ENCODE results near the gene RASSF1. TPM values are rescaled to one million over a fixed set of nuclear protein-coding genes. Genes with fewer than 3 reads are reported as not detected.

RASSF1 gene
- total RNA-seq, 2 experiments from 2014 or later = 68.0 to 71.2 TPM

GRCh38 chr3:50292159-50293078 is 48.2 kb downstream of the RASSF1 start, which contains the start of gene IFRD2:
TSS of gene IFRD2 (minus strand) at chr3:50292429. CDS start at chr3:50292274, 155 bp downstream.
- peak within 1 kb of the TSS; percentile 95 for H3K4me3 ChIP-seq (ENCODE audit: low read length)
- peak; percentile 90 to 98 (median 95) for DNase-seq
- H3K27ac ChIP-seq (ENCODE audit: low read depth in 1 of 2, low read length in 2 of 2) = peak within 1 kb of the TSS; percentile 48 to 60
- H3K4me3 Mint-ChIP-seq = peak within 1 kb of the TSS; percentile 95
- H3K36me3 Mint-ChIP-seq (ENCODE audit: low read depth) = peaks cover 29% of the 10 kb centered on the region
- H3K27me3 Mint-ChIP-seq = no peaks in the 10 kb centered on the region
- H3K36me3 ChIP-seq (ENCODE audit: insufficient read depth, low read length) = peaks cover 32% of the 10 kb centered on the region
- ChIA-PET POLR2A (interaction anchor here (0.6 to 3.3 kb wide), 19 partner anchors 25 to 1690 kb away, joined by 3 to 28 read pairs (median 4); partner anchors contain the start of genes CYB561D2, GNAI2, NPRL2 and RASSF1), CTCF (interaction anchor here (1.0 to 2.4 kb wide), 6 partner anchors 16 to 55 kb away, joined by 3 to 9 read pairs (median 4); no protein-coding TSS in a partner anchor)
- intact Hi-C loops (cut with DNase I, micrococcal nuclease) = loop anchor here in 1 of 2 experiments (2.0 to 5.0 kb wide), 2 partner anchors 58 to 350 kb away; partner anchors contain the start of genes CYB561D2, NPRL2 and RBM6
- peak within 1 kb of the TSS; percentile 93 for H3K27ac Mint-ChIP-seq
- H3K9me3 ChIP-seq (ENCODE audit: control insufficient read depth in 1 of 2, insufficient read depth in 1 of 2, low read length in 2 of 2) = no peaks in the 10 kb centered on the region
- no peaks in the 10 kb centered on the region for H3K9me3 Mint-ChIP-seq
- H3K27me3 ChIP-seq (ENCODE audit: control insufficient read depth in 1 of 2, insufficient read depth in 2 of 2, low read length in 2 of 2) = no peaks in the 10 kb centered on the region
- H3K4me1 ChIP-seq (ENCODE audit: insufficient read depth, low read length) = peaks cover 25% of the 10 kb centered on the region
- peaks cover 20% of the 10 kb centered on the region for H3K4me1 Mint-ChIP-seq (ENCODE audit: low read depth)
- ATAC-seq (ENCODE audit: poor library complexity) = peak; percentile 98
- no peak for TF ChIP-seq CTCF (IDR thresholded peaks at IDR 0.05)

GRCh38 chr3:50290161-50290641 is 50.4 kb downstream of the RASSF1 start:
- intact Hi-C loops (cut with DNase I, micrococcal nuclease) = loop anchor here in 1 of 2 experiments (5.0 kb wide), 1 partner anchor 348 kb away; the partner anchor contains the start of gene RBM6
- Mint-ChIP-seq H3K9me3 (no peaks in the 10 kb centered on the region), H3K4me1 (ENCODE audit: low read depth) (peaks cover 20% of the 10 kb centered on the region), H3K36me3 (ENCODE audit: low read depth) (peaks cover 32% of the 10 kb centered on the region), H3K27ac (no peak overlapping the region), H3K4me3 (peak overlapping the region; percentile 48), H3K27me3 (no peaks in the 10 kb centered on the region)
- CTCF ChIA-PET = no interaction called here
- Histone ChIP-seq H3K36me3 (ENCODE audit: insufficient read depth, low read length) (peaks cover 36% of the 10 kb centered on the region), H3K27ac (ENCODE audit: low read depth in 1 of 2, low read length in 2 of 2) (no peak overlapping the region), H3K4me1 (ENCODE audit: insufficient read depth, low read length) (peaks cover 24% of the 10 kb centered on the region), H3K27me3 (ENCODE audit: control insufficient read depth in 1 of 2, insufficient read depth in 2 of 2, low read length in 2 of 2) (no peaks in the 10 kb centered on the region), H3K4me3 (ENCODE audit: low read length) (no peak overlapping the region), H3K9me3 (ENCODE audit: control insufficient read depth in 1 of 2, insufficient read depth in 1 of 2, low read length in 2 of 2) (no peaks in the 10 kb centered on the region)
- no peak for TF ChIP-seq CTCF (IDR thresholded peaks at IDR 0.05)
- peak in 1 of 14 experiments; percentile 38 for DNase-seq
- no peak for ATAC-seq (ENCODE audit: poor library complexity)
- POLR2A ChIA-PET = no interaction called here

GRCh38 chr3:50289130-50289529 is 51.5 kb downstream of the RASSF1 start:
- H3K9me3 ChIP-seq (ENCODE audit: control insufficient read depth in 1 of 2, insufficient read depth in 1 of 2, low read length in 2 of 2) = no peaks in the 10 kb centered on the region
- peaks cover 24% of the 10 kb centered on the region for H3K4me1 ChIP-seq (ENCODE audit: insufficient read depth, low read length)
- H3K36me3 ChIP-seq (ENCODE audit: insufficient read depth, low read length) = peaks cover 36% of the 10 kb centered on the region
- Mint-ChIP-seq H3K4me3 (peak overlapping the region; percentile 48), H3K27me3 (no peaks in the 10 kb centered on the region), H3K27ac (no peak overlapping the region), H3K4me1 (ENCODE audit: low read depth) (peaks cover 20% of the 10 kb centered on the region), H3K9me3 (no peaks in the 10 kb centered on the region), H3K36me3 (ENCODE audit: low read depth) (peaks cover 32% of the 10 kb centered on the region)
- H3K27ac ChIP-seq (ENCODE audit: low read depth in 1 of 2, low read length in 2 of 2) = no peak overlapping the region
- intact Hi-C loops (cut with DNase I, micrococcal nuclease) = no loop called here
- DNase-seq = peak in 1 of 14 experiments; percentile 16
- no peak for ATAC-seq (ENCODE audit: poor library complexity)
- no peaks in the 10 kb centered on the region for H3K27me3 ChIP-seq (ENCODE audit: control insufficient read depth in 1 of 2, insufficient read depth in 2 of 2, low read length in 2 of 2)
- ChIA-PET POLR2A (interaction anchor here (1.6 kb wide), 1 partner anchor 62 kb away, joined by 4 read pairs; the partner anchor contains the start of genes CYB561D2 and NPRL2), CTCF (interaction anchor here (1.8 kb wide), 1 partner anchor 14 kb away, joined by 3 read pairs; no protein-coding TSS in a partner anchor)
- TF ChIP-seq CTCF (IDR thresholded peaks at IDR 0.05) = no peak
- H3K4me3 ChIP-seq (ENCODE audit: low read length) = no peak overlapping the region

All from CD4-positive, alpha-beta T cell (primary cell).